ENCODE data around the gene EPDR1.
"Not testable (repeated sequence)": the region's sequence is repeated elsewhere in the genome, so short reads cannot be mapped to it uniquely, and the experiment has no call there.

EPDR1 gene

DNA sequence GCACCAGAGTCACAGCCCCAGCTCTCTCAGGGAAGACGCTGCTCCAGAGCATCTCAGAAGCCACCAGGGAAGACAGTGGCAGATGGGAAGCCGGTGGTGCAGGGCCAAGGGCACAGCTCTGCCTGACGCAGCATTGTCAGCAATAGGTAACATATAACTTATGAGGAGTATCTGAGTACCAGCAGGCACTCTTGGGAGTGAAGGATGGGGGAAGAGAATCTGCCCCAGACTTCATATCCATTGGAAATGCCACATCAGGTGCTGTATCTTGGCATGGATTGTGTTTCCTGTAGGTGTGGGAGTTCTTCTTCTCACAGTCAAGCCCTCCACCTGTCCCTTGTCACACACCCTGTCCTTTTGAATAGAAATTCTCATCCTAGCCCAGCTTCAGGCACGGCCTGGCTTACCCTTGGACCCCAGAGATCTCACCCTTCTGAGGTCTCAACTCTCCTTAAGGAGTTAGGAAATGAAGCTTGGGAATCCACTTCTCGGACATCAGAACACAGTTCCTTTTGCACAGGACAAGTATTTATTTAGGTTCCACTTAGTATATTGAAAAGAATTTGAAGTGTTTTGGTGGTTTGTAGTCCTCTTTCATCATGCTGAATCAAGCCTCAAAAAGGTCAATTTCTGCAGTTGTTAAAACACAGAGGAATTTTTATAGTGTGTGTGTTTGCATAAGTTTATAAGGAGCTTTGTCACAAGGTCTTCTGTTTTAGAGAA lies 9.9 kb downstream of the EPDR1 start:
- no peak for DNase-seq

DNA sequence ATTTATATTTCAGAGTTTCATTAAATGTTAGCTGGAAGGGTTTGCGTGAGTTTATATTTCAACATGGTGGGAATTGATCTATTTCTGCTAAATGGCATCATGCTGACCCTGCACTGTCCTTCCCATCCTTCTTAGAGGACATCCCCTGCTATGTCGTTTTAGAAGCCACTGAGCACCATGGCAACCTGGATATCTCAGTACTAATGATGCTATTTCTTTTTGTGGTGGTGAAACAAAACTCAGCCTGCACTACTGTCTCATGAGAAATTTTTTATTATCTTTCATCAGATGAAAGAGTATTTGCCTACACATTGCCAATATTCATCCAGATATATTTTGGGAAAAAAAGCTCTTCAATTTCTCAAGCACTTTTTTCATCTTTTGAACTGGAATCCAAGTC lies 12.1 kb downstream of the EPDR1 start:
- DNase-seq, result no peak

DNA sequence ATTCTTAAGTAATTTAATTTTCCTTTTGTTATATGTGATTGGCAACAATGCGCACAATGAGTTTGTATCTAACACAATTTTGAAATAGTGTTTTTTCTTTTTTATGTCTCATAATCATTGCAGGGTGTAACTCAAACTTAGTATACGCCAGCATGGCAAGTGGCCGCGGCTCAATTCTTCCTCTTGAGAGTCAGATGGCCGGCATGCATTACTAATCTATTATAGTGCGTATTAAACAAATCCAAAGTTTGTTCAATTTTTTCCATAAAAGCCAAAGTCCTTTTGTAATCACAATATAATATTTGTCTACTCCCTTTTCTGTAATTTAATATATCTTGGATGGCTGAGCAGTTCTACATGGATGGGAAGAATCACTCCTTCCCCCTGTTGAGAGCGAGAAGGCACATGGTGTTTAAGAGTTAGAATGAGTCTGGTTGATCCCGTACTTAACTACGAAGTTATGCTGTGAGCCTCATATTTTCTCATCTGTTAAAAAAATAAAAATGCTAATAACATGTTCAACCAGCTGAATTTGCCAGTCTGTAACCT lies 12.7 kb downstream of the EPDR1 start:
- DNase-seq, result no peak

DNA sequence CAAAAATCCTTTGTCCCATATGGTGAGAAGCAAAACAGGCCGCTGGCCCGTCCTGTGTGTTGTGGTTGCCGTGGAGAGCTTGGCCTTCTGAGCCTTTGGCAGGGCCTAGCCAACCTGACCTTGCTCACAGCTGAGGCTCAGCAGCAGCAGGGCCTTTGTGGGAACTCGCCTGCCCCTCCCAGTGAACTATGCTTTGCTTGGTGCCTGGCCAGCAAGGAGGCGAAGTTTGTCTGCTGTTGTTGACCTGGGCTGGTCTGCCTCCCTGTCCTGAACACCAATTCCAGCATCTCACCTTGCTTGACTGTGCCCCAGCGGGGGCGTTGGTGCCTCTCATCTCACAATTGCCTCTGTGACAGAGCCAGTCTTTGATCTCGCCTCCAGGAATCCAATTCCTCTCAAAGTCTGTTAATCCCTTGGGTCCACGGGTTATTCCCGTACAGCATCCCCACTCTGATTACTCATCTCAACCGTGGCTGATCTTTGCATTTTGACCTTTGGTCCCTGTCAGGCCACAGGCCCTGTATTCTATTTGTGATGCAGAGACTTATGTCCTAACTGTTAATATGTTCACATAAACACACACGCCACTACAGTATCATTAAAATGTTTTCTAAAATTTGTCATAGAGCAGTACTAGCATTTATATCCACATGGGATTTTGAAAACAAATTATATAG lies 22.6 kb downstream of the EPDR1 start:
- DNase-seq, result no peak

DNA sequence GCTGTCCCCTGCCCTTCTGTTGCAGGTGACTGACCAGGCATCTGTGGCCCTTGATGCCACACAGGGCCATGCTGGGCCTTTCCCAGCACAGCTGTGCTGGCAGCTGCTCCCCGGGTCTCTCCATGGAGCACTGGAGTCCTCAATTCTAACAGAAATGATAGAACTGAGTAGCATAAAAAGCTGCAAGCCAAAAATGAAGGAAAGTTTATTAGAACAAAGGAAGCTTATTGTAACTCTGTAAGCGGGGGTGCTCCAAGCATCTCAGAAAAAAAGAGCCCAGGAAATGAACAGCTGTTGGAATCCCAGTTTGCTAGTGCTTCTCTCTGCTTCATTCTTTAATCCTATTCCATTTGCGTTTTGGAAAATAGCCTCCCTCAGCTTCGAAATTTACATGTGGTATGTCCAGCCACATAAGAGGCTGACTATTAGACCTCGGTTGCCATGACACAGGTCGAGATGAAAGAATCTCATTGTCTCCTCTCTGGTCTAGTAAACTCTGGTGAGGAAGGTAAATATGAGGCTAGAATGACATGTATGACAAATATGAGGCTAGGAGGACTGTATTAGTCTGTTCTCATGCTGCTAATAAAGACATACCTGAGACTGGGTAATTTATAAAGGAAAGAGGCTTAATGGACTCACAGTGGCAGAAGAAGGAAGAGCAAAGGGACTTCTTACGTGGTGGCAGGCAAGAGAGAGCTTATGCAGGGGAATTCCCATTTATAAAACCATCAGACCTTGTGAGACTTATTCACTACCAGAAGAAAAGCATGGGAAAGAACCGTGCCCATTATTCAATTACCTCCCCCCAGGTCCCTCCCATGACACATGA lies 23.7 kb downstream of the EPDR1 start:
- DNase-seq, result no peak

DNA sequence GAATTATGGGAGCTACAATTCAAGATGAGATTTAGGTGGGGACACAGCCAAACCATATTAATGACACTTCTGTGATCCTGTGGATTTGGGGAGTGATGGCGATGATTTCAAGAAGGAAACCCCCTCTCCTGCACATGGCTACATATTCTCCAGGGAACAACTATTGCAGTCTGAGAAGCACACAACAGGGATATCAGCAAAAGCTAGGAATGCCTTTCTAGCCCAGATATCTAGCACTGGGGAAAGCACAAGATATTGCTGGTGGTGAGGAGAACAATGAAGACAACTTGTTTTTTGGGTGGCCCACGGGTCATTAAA lies 24.3 kb downstream of the EPDR1 start:
- no peak for DNase-seq

DNA sequence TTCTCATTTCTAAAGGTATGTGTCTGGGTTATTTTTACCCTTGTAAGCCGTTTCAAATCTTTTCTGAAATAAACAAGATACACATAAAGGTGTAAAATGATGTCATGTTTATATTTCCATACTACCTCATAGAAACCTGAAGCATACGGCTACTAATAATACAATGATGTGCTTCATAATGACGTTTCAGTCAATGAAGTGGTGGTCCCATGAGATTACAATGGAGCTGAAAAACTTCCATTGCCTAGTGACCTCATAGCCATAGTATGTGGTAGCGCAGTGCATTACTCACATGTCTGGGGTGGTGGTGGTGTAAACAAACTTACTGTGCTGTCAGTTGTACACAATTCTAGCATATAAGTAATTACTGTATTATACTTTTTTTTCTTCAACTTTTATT lies 24.9 kb downstream of the EPDR1 start:
- no peak for DNase-seq

DNA sequence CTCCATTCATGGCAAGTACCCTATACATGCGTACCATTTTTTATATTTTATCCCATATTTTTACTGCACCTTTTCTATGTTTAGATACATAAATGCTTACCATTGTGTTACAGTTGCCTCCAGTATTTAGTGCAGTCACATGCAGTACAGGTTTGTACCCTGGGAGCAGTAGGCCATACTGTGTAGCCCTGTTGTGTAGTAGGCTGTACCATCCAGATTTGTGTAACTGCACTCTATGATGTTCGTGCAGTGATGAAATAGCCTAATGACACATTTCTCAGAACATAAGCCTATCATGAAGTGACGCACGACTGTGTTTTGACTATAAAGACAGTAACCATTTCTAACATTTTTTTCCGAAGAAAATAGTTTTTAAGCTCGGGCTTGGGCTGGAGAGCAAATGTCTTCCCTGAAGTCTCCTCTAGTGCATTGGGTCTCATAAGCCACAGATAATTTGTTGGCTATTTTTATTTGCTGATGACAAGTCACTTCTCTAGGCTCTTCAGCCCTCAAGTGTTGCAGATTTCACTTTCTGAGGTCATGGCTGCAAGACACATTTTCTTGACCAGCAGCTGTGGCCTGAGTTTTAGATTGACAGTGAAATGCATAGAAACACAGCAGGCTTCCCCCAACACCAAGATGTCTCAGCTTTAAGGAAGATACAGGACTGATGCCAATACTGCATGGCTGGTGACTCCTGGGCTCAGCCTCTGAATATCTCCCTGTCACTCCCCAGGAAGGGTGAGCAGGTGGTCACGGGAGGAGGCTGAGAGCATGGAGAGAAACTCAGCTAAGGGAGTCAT lies 26.9 kb downstream of the EPDR1 start:
- DNase-seq, result no peak

DNA sequence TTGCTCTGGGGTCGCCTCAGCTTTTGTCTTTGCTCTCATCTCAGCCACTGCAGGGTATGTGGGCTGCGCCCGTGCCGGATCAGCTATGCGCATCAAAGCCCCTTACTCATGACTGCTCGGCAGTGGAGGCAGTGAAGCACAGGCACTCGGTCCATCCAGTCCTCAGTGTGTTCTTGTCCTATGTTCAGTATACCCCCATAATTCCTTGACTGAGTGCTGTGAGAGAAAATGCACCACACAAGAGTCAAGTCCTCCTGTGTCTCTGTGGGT lies 27.4 kb downstream of the EPDR1 start:
- DNase-seq, result no peak

DNA sequence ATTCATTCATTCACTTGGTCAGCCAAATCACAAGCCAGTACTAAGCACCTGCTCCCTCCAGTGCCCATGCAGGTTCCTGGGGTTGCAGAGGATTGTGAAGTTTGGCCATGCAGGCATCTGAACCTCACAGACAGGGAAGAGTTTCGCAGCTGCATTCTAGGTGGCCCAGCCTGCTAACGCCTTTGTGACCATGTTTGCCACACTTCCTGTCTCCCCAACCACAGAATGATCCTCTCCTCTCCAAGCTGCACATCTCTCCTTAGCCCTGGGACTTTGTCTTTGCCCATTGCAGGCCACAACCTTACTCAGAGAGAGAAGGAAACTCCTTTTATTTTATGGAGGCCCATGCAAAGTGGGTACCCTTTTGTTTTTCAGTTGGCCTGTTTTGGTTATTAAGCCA lies 31.8 kb downstream of the EPDR1 start:
- no peak for DNase-seq

DNA sequence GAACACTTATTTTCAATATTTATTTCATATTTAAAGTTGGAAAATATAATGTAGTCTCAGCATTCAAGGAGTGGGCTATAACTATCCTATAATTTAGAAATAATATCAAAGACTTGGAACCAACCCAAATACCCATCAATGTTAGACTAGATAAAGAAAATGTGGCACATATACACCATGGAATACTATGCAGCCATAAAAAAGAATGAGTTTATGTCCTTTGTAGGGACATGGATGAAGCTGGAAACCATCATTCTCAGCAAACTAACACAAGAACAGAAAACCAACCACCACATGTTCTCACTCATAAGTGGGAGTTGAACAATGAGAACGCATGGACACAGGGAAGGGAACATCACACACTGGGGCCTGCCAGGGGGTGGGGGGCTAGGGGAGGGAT lies 33.8 kb downstream of the EPDR1 start:
- not testable (repeated sequence) for DNase-seq

DNA sequence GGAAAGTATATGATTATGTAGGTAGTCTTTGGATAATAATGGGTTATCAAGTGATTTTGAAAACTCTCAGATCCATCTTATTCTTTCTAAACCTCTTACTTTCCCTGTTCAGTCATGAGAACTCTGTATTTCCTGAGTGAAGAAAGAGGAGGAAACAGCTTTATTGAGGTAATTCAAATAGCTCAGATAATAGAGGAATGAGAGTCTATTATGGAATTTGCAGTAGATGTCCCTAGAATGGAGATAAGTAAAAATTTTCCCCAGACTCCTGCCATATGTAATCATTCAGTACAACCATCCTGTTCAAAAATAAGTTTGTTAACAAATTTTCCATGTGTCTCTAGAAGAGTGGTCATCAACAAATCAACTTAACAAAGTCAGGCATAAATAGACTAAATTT lies 36.4 kb downstream of the EPDR1 start:
- DNase-seq, result no peak

DNA sequence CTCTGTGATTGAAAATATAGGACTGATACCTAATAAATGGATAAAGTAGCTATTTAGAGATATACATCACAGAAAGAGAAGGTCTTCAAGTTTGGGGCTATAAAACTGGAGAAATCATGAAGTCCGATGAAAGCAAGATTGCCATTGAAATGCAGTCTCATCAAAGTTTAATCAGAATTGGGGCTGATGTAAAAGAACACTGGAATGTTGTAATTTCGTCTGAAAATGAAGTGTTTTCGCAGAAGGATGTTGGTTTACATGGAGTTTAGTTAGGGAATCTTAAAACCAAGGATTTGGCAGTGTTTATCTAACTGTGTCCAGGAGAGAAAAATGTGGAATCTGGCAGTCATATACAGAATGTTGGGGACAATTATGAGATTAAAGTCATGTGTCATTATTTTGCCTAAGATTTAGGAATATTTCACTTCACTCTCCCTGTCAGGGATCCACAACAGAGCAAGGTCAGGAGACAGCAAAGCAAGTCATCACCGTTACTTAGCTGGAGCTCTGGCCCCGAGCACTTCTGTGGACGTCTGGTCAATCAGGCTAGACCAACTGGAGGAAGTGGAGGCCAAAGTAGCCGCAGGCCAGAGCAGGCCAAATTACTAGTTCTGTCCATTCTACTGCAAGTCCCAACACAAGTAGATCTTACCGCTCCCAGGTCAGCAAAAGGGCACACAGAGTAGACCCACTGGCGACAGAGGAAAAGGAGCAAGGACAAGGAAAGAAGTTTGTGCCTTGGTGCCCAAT lies 37.0 kb downstream of the EPDR1 start:
- no peak for DNase-seq

DNA sequence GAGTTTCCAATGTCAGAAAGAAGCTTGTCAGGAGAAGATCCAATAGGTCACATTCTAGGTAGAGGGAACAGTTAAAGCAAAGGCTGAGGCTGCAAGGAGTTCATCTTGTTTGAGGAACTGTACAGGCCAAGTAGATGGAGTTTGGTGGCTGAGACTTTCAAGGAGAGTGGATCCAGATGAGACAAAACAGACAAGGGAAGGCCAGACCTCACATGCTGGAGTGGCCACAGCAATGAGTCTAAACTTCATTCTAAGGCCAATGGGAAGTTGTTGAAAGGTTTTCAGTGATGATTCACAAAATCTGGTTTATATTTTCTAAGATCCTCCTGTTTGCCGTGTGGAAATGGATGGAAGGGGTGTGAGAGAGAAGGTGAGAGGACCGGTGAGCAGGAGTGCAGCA lies 40.0 kb downstream of the EPDR1 start:
- DNase-seq, result no peak

DNA sequence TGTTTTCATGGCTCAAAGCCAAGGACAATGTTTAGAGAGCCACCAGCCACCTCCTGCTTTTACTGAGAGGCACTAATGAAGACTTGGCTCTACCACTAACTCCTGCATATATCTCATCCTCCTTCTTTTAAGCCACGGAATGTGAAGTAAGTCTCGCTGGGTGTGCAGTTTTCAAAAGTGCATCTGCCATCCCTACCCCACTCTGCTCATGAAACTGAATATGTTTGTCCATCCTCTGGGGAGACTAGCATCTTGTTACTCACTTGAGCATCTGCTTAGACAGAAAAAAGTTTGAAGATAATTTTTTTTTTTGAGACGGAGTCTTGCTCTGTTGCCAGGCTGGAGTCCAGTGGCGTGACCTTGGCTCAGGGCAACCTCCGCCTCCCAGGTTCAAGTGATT lies 40.8 kb downstream of the EPDR1 start:
- DNase-seq, result no peak

DNA sequence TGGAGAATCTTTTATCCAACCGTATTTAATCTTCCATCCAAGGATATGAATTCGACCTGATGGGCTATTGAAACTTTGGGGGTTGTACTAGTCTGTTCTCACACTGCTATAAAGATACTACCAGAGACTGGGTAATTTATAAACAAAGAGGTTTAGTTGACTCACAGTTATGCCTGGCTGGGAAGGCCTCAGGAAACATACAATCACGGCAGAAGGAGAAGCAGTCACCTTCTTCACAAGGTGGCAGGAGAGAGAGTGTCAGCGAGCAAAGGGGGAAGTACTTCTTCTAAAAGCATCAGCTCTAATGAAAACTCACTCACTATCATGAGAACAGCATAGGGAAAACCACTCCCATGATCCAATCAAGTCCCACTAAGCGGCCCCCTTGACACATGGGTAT lies 43.8 kb downstream of the EPDR1 start:
- DNase-seq, result no peak

DNA sequence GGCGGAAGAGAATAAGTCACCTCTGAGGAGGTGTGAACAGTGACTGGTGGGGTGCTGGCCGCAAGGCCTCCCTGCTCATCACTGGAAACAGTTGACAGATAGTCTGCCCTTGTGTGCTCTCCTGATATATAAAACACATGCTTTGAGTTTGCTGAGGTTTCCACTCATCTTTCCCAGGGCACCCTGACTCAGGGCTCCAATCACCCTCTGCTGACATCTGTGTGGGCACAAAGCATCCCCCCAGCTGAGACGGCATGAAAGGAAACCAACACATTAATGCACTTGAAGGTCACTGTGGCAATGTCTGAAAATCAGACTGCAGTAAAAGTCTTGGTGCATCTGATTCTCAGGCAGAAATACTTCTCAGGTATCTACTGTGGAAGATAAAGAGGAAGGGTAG lies 49.8 kb downstream of the EPDR1 start:
- DNase-seq, result no peak

DNA sequence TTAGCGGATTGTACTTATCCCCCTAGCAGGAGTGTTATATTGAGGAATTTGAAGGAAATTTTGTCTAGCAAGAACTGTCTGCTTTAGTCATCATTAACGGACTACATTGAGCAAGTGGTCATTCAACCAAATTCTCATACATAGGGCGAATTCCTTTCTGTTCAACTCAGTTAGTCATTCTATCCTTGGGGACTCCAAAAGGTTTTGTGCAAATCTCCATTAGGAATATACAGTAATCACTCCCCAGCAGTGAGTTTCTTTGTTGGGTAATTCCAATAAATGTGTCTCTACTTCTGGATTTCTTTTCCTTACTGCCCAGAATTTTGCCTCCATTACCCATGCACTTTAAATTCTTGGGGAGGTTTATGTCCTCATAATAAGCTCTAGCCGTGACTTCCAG lies 51.1 kb downstream of the EPDR1 start:
- DNase-seq, result no peak

DNA sequence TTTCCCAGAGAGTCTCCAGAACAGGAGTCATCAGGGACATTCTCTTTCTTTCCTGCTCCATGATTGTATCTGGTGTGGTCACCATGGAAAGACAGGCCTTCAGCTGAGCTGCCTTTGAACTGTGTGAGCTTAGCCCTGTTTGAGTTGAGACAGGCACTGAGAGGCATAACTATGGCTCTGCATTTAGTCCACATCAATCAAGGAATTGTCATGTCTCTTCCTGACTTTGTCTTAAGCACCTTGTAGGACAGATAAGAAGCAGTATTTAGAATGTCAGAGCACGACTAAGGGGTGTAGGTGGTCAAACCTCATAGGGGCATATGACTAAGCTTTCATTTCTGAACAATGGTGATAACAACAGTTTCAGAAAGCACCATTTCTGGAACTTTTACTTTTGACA lies 53.5 kb downstream of the EPDR1 start:
- no peak for DNase-seq

DNA sequence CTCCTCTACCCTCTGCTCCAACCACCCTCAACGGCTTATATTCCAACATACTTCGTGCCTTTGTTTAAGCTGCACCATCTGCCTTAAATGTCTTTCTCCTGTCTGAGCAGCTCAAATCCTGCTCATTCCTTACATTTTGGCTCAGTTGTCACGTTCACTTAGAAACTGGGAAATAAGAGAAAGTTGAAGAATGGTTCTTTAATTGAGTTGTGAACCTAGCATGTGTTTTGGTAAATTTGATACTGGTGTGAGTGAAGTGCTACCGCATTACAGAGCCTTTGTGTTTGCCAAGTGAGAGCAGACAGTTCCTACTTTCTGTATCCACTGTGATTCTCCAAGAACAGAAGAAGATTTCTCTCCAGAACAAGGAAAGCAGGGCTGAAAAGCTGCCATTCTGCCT lies 54.3 kb downstream of the EPDR1 start:
- DNase-seq, result no peak

DNA sequence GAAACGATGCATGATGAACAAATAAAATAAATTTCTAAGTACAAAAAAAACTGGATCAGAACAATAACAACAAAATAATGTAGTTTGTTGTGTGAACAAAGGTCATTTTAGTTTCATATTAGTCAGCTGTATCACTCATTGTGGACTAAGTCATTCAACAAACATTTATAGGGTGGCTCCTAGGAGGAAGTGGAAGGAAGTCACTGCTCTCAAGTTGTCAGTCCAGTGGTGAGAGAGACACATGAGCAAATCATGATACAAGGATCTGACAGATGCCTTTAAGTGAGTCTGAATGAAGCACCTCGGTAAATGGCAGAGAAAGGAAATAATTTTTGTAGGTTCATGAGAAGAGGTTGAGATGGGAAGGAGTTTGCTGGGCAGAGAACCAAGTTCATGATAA lies 56.8 kb downstream of the EPDR1 start:
- no peak for DNase-seq

DNA sequence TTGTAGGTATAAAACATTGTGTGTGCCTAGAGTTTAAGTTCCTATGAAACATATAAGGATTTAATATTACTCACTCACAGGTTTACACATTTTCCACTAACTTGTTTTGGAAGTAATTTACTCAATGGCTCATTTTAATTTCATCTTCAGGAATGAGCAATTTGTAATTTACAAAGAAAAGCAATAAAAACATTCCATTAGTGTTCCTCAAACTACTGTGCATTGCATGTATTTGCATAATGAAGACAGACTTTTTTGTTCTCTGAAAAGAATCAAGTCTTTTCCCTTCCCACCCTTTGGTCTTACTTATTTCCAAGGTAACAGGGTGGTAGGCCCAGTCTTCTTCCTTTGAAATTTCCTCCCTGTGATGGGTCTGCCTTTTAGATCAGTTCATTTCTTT lies 61.2 kb downstream of the EPDR1 start:
- no peak for DNase-seq

DNA sequence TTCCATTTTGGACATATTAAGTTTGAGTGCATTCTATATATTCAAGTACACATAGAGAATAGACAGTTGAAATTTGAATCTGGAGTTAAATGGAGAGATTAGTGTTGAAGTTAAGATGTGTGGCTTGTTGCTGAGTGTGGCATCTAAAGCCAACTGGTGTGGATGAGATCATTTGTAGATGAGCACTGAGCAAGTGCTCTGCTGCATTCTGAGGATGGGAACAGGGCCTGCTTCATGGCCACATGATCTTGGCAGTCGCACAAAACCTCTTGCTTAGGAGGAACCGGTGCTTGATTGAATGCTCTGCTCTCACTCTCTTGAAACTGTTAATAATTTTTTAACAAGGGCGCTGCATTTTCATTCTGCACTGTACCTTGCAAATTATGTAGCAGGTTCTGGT lies 62.0 kb downstream of the EPDR1 start:
- DNase-seq, result no peak

All from DMS 273 treated with DMSO at 0.1 percent for 48 hours (cell line).